IMR-90 (cell line): Measurements from ENCODE around the gene FAM20A. TPM values are rescaled to one million over a fixed set of nuclear protein-coding genes. Genes with fewer than 3 reads are reported as not detected.

ENCODE experiments used
- ATAC-seq: fragments of 200-7000 bp; cut with Tn5 transposase; 2 replicates; pipeline ENCODE4 v1.9.1; 2020; ENCODE audit warnings: low read depth, mild to moderate bottlenecking, moderate library complexity
- BruUV-seq: library from RNA; stranded (reverse); fragments of 400-500 nt; replicated peaks from 2 replicates; lab custom pipeline; 2021; lab: Mats Ljungman, UMichigan
- CTCF ChIA-PET: fragments of 300-600 bp; formaldehyde crosslinking; extraction: SDS; loops from one replicate; lab custom pipeline; 2021; ENCODE audit warnings: antibody characterized with exemption; lab: Yijun Ruan, JAX
- POLR2A ChIA-PET: fragments of 300-600 bp; sonication (Branson Sonifier 250); formaldehyde crosslinking; loops from one replicate; lab custom pipeline; 2022; ENCODE audit warnings: antibody characterized with exemption; ENCODE audit not compliant: unreplicated experiment; lab: Charles Lee
- DNase-seq: peaks from one replicate; pipeline ENCODE4 v3.0.0; 2013
- H2AFZ ChIP-seq: replicated peaks from 2 replicates; pipeline ENCODE3; 2013; ENCODE audit warnings: low read length, mild to moderate bottlenecking; ENCODE audit not compliant: poor library complexity
- H2AK5ac ChIP-seq: 2 replicates; pipeline ENCODE4 v1.6.1; 2013; ENCODE audit warnings: low read depth, low read length, inconsistent platforms
- H2AK9ac ChIP-seq: replicated peaks from 2 replicates; pipeline ENCODE3; 2013; ENCODE audit warnings: mild to moderate bottlenecking, low read depth, low read length, moderate library complexity; ENCODE audit not compliant: poor library complexity
- H2BK120ac ChIP-seq: 2 replicates; pipeline ENCODE4 v1.6.1; 2013; ENCODE audit warnings: low read depth, low read length, inconsistent platforms
- H2BK15ac ChIP-seq: 3 replicates; pipeline ENCODE4 v1.6.1; 2013; ENCODE audit warnings: low read depth, low read length, inconsistent platforms
- H2BK20ac ChIP-seq: 2 replicates; pipeline ENCODE4 v1.6.1; 2013; ENCODE audit warnings: low read depth, mild to moderate bottlenecking, inconsistent platforms, low read length, moderate library complexity
- H2BK5ac ChIP-seq: 2 replicates; pipeline ENCODE4 v1.6.1; 2013; ENCODE audit warnings: mild to moderate bottlenecking, low read depth, low read length, inconsistent platforms; ENCODE audit not compliant: poor library complexity, severe bottlenecking
- H3K14ac ChIP-seq: replicated peaks from 2 replicates; pipeline ENCODE4 v1.6.1; 2013; ENCODE audit warnings: low read depth, low read length, inconsistent platforms
- H3K18ac ChIP-seq: 2 replicates; pipeline ENCODE4 v1.6.1; 2013; ENCODE audit warnings: low read depth, low read length, control low read depth
- H3K23ac ChIP-seq: 2 replicates; pipeline ENCODE4 v1.6.1; 2013; ENCODE audit warnings: low read depth, low read length, inconsistent platforms
- H3K27ac ChIP-seq: 2 replicates; pipeline ENCODE4 v1.5.1; 2013; ENCODE audit warnings: mild to moderate bottlenecking, control low read depth, low read length; ENCODE audit not compliant: insufficient read depth
- H3K27me3 ChIP-seq: 2 replicates; pipeline ENCODE4 v1.6.1; 2013; ENCODE audit warnings: low read length; ENCODE audit not compliant: control insufficient read depth, insufficient read depth
- H3K36me3 ChIP-seq: 2 replicates; pipeline ENCODE4 v1.6.1; 2013; ENCODE audit warnings: low read length, mixed read lengths; ENCODE audit not compliant: control insufficient read depth, insufficient read depth
- H3K4ac ChIP-seq: 2 replicates; pipeline ENCODE4 v1.6.1; 2013; ENCODE audit warnings: low read depth, low read length, inconsistent platforms
- H3K4me1 ChIP-seq: 2 replicates; pipeline ENCODE4 v1.6.1; 2013; ENCODE audit warnings: low read length, mixed read lengths; ENCODE audit not compliant: control insufficient read depth, insufficient read depth
- H3K4me2 ChIP-seq: 2 replicates; pipeline ENCODE4 v1.6.1; 2013; ENCODE audit warnings: low read depth, mild to moderate bottlenecking, control low read depth, low read length, moderate library complexity
- H3K4me3 ChIP-seq: 2 replicates; pipeline ENCODE4 v1.5.1; 2013; ENCODE audit warnings: low read depth, mild to moderate bottlenecking, control low read depth, low read length, moderate library complexity; ENCODE audit not compliant: insufficient read depth
- H3K56ac ChIP-seq: 2 replicates; pipeline ENCODE4 v1.6.1; 2013; ENCODE audit warnings: low read length, inconsistent platforms; ENCODE audit not compliant: insufficient read depth; ENCODE audit errors: extremely low read depth
- H3K79me1 ChIP-seq, 2 experiments: 2 replicates each; pipeline ENCODE4 v1.6.1; 2013; ENCODE audit warnings: low read length in 2 of 2, inconsistent platforms in 1 of 2, low read depth in 1 of 2
- H3K9ac ChIP-seq: 2 replicates; pipeline ENCODE4 v1.6.1; 2013; ENCODE audit warnings: low read depth, low read length, control low read depth
- H3K9me1 ChIP-seq: 2 replicates; pipeline ENCODE4 v1.6.1; 2013; ENCODE audit warnings: low read length, inconsistent platforms; ENCODE audit not compliant: insufficient read depth
- H3K9me3 ChIP-seq: 2 replicates; pipeline ENCODE4 v1.6.1; 2013; ENCODE audit warnings: low read length; ENCODE audit not compliant: control insufficient read depth, insufficient read depth
- H4K20me1 ChIP-seq: 2 replicates; pipeline ENCODE4 v1.6.1; 2013; ENCODE audit warnings: low read length, inconsistent platforms; ENCODE audit not compliant: insufficient read depth
- H4K5ac ChIP-seq: 2 replicates; pipeline ENCODE4 v1.6.1; 2013; ENCODE audit warnings: mild to moderate bottlenecking, low read depth, low read length, control low read depth
- H4K8ac ChIP-seq, 2 experiments: 2 replicates each; pipeline ENCODE4 v1.6.1; 2013; ENCODE audit warnings: low read depth in 2 of 2, low read length in 2 of 2, control low read depth in 1 of 2, inconsistent platforms in 1 of 2
- H4K91ac ChIP-seq: 2 replicates; pipeline ENCODE4 v1.6.1; 2013; ENCODE audit warnings: low read depth, low read length, inconsistent platforms; ENCODE audit not compliant: insufficient read depth
- BHLHE40 ChIP-seq: fragments of 150-350 bp; IDR thresholded peaks from 2 replicates; pipeline ENCODE4 v1.6.1; 2016; ENCODE audit warnings: mild to moderate bottlenecking, low read depth, low read length
- CEBPB ChIP-seq: IDR thresholded peaks from 2 replicates; pipeline ENCODE4 v1.6.1; 2012; ENCODE audit warnings: low read depth, low read length, improper control_type of control experiment
- CHD1 ChIP-seq: IDR thresholded peaks from 2 replicates; pipeline ENCODE4 v1.6.1; 2012; ENCODE audit warnings: low read depth, low read length, improper control_type of control experiment
- ELK1 ChIP-seq: fragments of 150-350 bp; IDR thresholded peaks from 2 replicates; pipeline ENCODE4 v1.6.1; 2016; ENCODE audit warnings: low read depth, mild to moderate bottlenecking, low read length, moderate library complexity, borderline replicate concordance
- FOS ChIP-seq: fragments of 150-350 bp; IDR thresholded peaks from 2 replicates; pipeline ENCODE4 v1.6.1; 2016; ENCODE audit warnings: low read depth, low read length
- MAFK ChIP-seq: IDR thresholded peaks from 2 replicates; pipeline ENCODE4 v1.6.1; 2012; ENCODE audit warnings: low read depth, low read length, improper control_type of control experiment
- MAZ ChIP-seq: IDR thresholded peaks from 2 replicates; pipeline ENCODE4 v1.6.1; 2012; ENCODE audit warnings: low read depth, mild to moderate bottlenecking, low read length, improper control_type of control experiment, moderate library complexity, borderline replicate concordance
- MXI1 ChIP-seq: IDR thresholded peaks from 2 replicates; pipeline ENCODE4 v1.6.1; 2012; ENCODE audit warnings: low read depth, mild to moderate bottlenecking, low read length, moderate library complexity, borderline replicate concordance
- NFE2L2 ChIP-seq: fragments of 150-350 bp; IDR thresholded peaks from 2 replicates; pipeline ENCODE4 v1.6.1; 2016; ENCODE audit warnings: low read depth, mild to moderate bottlenecking, low read length
- POLR2A ChIP-seq: IDR thresholded peaks from 2 replicates; pipeline ENCODE4 v1.6.1; 2012; ENCODE audit warnings: mild to moderate bottlenecking, low read depth, low read length
- RCOR1 ChIP-seq: IDR thresholded peaks from 2 replicates; pipeline ENCODE4 v1.6.1; 2012; ENCODE audit warnings: mild to moderate bottlenecking, low read length, improper control_type of control experiment; ENCODE audit not compliant: insufficient replicate concordance
- SMC3 ChIP-seq: fragments of 150-350 bp; IDR thresholded peaks from 2 replicates; pipeline ENCODE4 v1.6.1; 2016; ENCODE audit warnings: low read depth, mild to moderate bottlenecking, antibody characterized with exemption, low read length, moderate library complexity
- USF2 ChIP-seq: fragments of 150-350 bp; IDR thresholded peaks from 2 replicates; pipeline ENCODE4 v1.6.1; 2017; ENCODE audit warnings: mild to moderate bottlenecking, antibody characterized with exemption, low read length, low read depth
- WGBS, 2 experiments: methylation state at CpG; one replicate each; pipeline versions ENCODE4 v1.1.5 to v1.1.7; 2013; ENCODE audit warnings: missing lambda C conversion rate in 2 of 2; ENCODE audit not compliant: insufficient read length in 1 of 2; ENCODE audit errors: extremely low coverage in 2 of 2; 5-methylcytosine and 5-hydroxymethylcytosine counted together
- dilution Hi-C: fragments of 300-500 bp; cut with HindIII; formaldehyde crosslinking; loops from one replicate; pipeline ENCODE4 v1.14.3; 2018; ENCODE audit warnings: low sequenced_read_pairs; ENCODE audit not compliant: unreplicated experiment
- in situ Hi-C: fragments of 300-500 bp; cut with MboI; formaldehyde crosslinking; loops from 3 replicates; pipeline ENCODE4 v1.14.3; 2019; ENCODE audit warnings: low sequenced_read_pairs, inconsistent platforms, mixed read lengths
- intact Hi-C: fragments of 100-400 bp; cut with micrococcal nuclease; formaldehyde crosslinking; loops from 2 replicates; pipeline ENCODE4 v1.10.0; 2022
- polyA plus RNA-seq, 3 experiments: library from polyadenylated mRNA; depleted of rRNA; stranded (reverse); fragments of >200 nt; gene quantifications; 2 replicates each; pipeline ENCODE4 v1.2.3, GENCODE V29; 2012; ENCODE audit warnings: low replicate concordance in 1 of 3
- total RNA-seq: library from RNA; depleted of rRNA; stranded (reverse); fragments of >200 nt; gene quantifications from 2 replicates; pipeline ENCODE4 v1.2.3, GENCODE V29; 2012

FAM20A gene
- total and polyA plus RNA-seq, 2 of the 4 experiments (the other 2 are of a cell fraction) = not detected

GRCh38 chr17:68562736-68563135 lies 38.4 kb downstream of the FAM20A start:
- in situ Hi-C loops = no loop called here
- no peak overlapping the region for H4K8ac ChIP-seq

More at GRCh38 chr17:68562736-68563135, 38.4 kb downstream of the FAM20A start:
- DNase-seq (no peak), ATAC-seq (no peak; the same call in 1 of the 2 replicates)
- H2BK15ac ChIP-seq = no peak overlapping the region
- no peak overlapping the region for H3K14ac ChIP-seq
- no peak overlapping the region for H2BK20ac ChIP-seq
- H3K36me3 ChIP-seq = no peaks in the 10 kb centered on the region
- intact Hi-C loops (no loop called here), dilution Hi-C loops (no loop called here)
- no peak overlapping the region for H2AK5ac ChIP-seq
- H4K91ac ChIP-seq = no peak overlapping the region
- H3K4me1 ChIP-seq = no peaks in the 10 kb centered on the region
- no peak overlapping the region for H3K4me3 ChIP-seq
- no TSS peak for BruUV-seq
- WGBS, 2 experiments = no CpG with 5 or more reads among the region's 4 CpGs
- no peak overlapping the region for H3K23ac ChIP-seq
- no peaks in the 10 kb centered on the region for H3K9me1 ChIP-seq
- H3K79me1 ChIP-seq = no peaks in the 10 kb centered on the region
- no peak overlapping the region for H3K4ac ChIP-seq
- peaks cover 4% of the 10 kb centered on the region for H3K27me3 ChIP-seq
- CTCF ChIA-PET = interaction anchor here (0.7 kb wide), 1 partner anchor 15 kb away, joined by 5 read pairs; no protein-coding TSS in a partner anchor
- no peak overlapping the region for H3K4me2 ChIP-seq
- POLR2A ChIA-PET = no interaction called here
- H3K56ac ChIP-seq = no peak overlapping the region
- H2BK5ac ChIP-seq = no peak overlapping the region
- no peak overlapping the region for H3K27ac ChIP-seq
- H3K18ac ChIP-seq = no peak overlapping the region
- no peak overlapping the region for H2AK9ac ChIP-seq
- H3K9me3 ChIP-seq = no peaks in the 10 kb centered on the region
- H2AFZ ChIP-seq = no peak overlapping the region
- no peak overlapping the region for H3K9ac ChIP-seq
- no peak overlapping the region for H4K5ac ChIP-seq
- H4K20me1 ChIP-seq = no peaks in the 10 kb centered on the region
- H2BK120ac ChIP-seq = no peak overlapping the region
- no peak for TF ChIP-seq NFE2L2
- TF ChIP-seq MXI1 = no peak
- no peak for TF ChIP-seq FOS
- no peak for TF ChIP-seq CHD1
- TF ChIP-seq CEBPB = no peak
- TF ChIP-seq MAZ = no peak
- TF ChIP-seq MAFK = no peak
- TF ChIP-seq BHLHE40 = no peak
- TF ChIP-seq USF2 = no peak
- no peak for TF ChIP-seq SMC3
- no peak for TF ChIP-seq RCOR1
- no peak for TF ChIP-seq ELK1
- no peak for TF ChIP-seq POLR2A
